AG04450 (cell line): ENCODE data around the gene GRB10. TPM values are rescaled to one million over a fixed set of nuclear protein-coding genes. Genes with fewer than 3 reads are reported as not detected.
"Not testable (repeated sequence)": the region's sequence is repeated elsewhere in the genome, so short reads cannot be mapped to it uniquely, and the experiment has no call there.

Source experiments
- CTCF ChIA-PET: fragments of 300-600, 350-600 bp; formaldehyde crosslinking; extraction: SDS; loops from one replicate; lab custom pipeline; 2022; ENCODE audit warnings: antibody characterized with exemption, inconsistent platforms; lab: Charles Lee
- POLR2A ChIA-PET: fragments of 350-600 bp; formaldehyde crosslinking; extraction: SDS; loops from one replicate; lab custom pipeline; 2021; ENCODE audit warnings: antibody characterized with exemption, inconsistent platforms; lab: Yijun Ruan, JAX
- DNase-seq: peaks from one replicate; pipeline ENCODE4 v3.0.0-alpha.2; 2011; ENCODE audit warnings: low read depth, low spot score
- H3K27ac ChIP-seq: one replicate; pipeline ENCODE4 v1.5.1; 2012; ENCODE audit warnings: low read depth, low read length, control low read depth
- H3K27me3 ChIP-seq: one replicate; pipeline ENCODE4 v1.6.0; 2012; ENCODE audit warnings: low read length; ENCODE audit not compliant: control insufficient read depth, insufficient read depth
- H3K4me3 ChIP-seq: 2 replicates; pipeline ENCODE4 v1.5.1; 2011; ENCODE audit warnings: mild to moderate bottlenecking, low read depth, low read length, control low read depth
- H3K9me3 ChIP-seq: 2 replicates; pipeline ENCODE4 v1.5.1; 2012; ENCODE audit warnings: low read length; ENCODE audit not compliant: control insufficient read depth, insufficient read depth
- CTCF ChIP-seq: IDR thresholded peaks from 2 replicates; pipeline ENCODE4 v1.5.1; 2011; ENCODE audit warnings: low read depth, low read length, control low read depth, inconsistent platforms
- polyA plus RNA-seq: library from polyadenylated mRNA; depleted of rRNA; stranded (reverse); fragments of >200 nt; gene quantifications from 2 replicates; pipeline ENCODE4 v1.2.3, GENCODE V29; 2011

Gene GRB10
- polyA plus RNA-seq, 1 experiment: 8.0 TPM

DNA sequence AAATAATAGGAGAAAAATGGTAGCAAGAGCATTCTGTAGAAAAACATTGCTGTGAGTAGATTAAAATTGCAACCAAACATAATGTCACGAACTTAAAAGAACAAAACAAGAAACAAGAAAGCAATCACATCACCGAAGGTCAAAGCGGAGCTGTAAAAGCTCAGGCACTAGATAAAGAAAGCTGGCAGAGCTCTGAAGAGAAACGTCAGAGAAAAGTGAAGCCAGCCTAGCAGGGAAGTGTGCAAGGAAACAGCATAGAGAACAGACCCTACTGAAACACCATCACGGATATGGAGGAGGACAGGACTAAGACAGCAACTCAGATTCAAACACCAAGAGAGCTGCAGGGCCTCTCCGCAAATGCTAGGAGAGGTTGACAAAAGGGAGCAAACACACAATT is 195.0 kb downstream of the GRB10 start:
- Histone ChIP-seq H3K27ac (no peak overlapping the region), H3K9me3 (peaks cover 7% of the 10 kb centered on the region; the same call in 1 of the 2 replicates), H3K27me3 (peaks cover 4% of the 10 kb centered on the region), H3K4me3 (no peak overlapping the region)
- POLR2A ChIA-PET: no interaction called here
- no peak for TF ChIP-seq CTCF
- CTCF ChIA-PET: no interaction called here
- DNase-seq: no peak

- ChIA-PET POLR2A (no interaction called here), CTCF (no interaction called here)
- peaks cover 7% of the 10 kb centered on the region for H3K27me3 ChIP-seq
Measured at GRCh38 chr7:50584793-50585408, 197.8 kb downstream of the GRB10 start.

GRCh38 chr7:50584386-50584785 is 198.3 kb downstream of the GRB10 start:
- Histone ChIP-seq H3K4me3 (no peak overlapping the region), H3K27ac (no peak overlapping the region), H3K27me3 (peaks cover 7% of the 10 kb centered on the region), H3K9me3 (peaks cover 7% of the 10 kb centered on the region; the same call in 1 of the 2 replicates)
- no peak for TF ChIP-seq CTCF
- ChIA-PET CTCF (no interaction called here), POLR2A (no interaction called here)
- no peak for DNase-seq

More at GRCh38 chr7:50584793-50585408, 197.8 kb downstream of the GRB10 start:
- no peak for DNase-seq
- Histone ChIP-seq H3K27ac (no peak overlapping the region), H3K4me3 (no peak overlapping the region), H3K9me3 (peaks cover 7% of the 10 kb centered on the region; the same call in 1 of the 2 replicates)
- no peak for TF ChIP-seq CTCF

DNA sequence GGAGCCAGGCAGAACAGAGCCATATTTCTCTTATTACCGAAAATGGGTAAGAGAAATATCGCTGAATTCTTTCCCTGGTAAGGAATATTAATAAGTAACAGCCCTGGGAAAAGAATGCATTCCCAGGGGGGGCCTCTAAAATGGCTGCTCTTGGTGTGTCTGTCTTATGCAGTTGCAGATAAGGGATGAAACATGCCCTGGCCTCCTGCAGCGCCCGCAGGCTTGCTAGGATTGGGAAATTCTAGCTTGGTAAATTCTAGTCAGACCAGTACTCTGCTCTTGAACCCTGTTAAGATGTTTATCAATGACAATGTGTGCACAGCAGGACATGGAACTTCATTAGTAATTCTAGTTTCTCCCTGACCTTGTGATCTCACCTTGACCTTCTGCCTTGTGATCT is 199.4 kb downstream of the GRB10 start:
- DNase-seq, H3K27me3 ChIP-seq, H3K4me3 ChIP-seq, POLR2A ChIA-PET, H3K9me3 ChIP-seq, CTCF ChIA-PET, H3K27ac ChIP-seq: not testable (repeated sequence)

- H3K9me3 ChIP-seq, CTCF ChIA-PET, H3K27ac ChIP-seq, H3K27me3 ChIP-seq, H3K4me3 ChIP-seq, POLR2A ChIA-PET, DNase-seq: not testable (repeated sequence)
Measured at GRCh38 chr7:50582271-50582670, 200.4 kb downstream of the GRB10 start.

GRCh38 chr7:50580666-50581065 is 202.0 kb downstream of the GRB10 start:
- H3K9me3 ChIP-seq, CTCF ChIA-PET, H3K27ac ChIP-seq, H3K27me3 ChIP-seq, H3K4me3 ChIP-seq, DNase-seq, POLR2A ChIA-PET: not testable (repeated sequence)
